Stimulated activated CD4-positive, alpha-beta T cell treated with anti-CD3 and anti-CD28 coated beads, TNF-alpha, amount 100 ng/mL, for 48 hours (primary cell): Measurements from ENCODE around the gene IFIT5.
"Not testable (repeated sequence)": the region's sequence is repeated elsewhere in the genome, so short reads cannot be mapped to it uniquely, and the experiment has no call there.

ENCODE experiments used
- DNase-seq, 3 donors: peaks; one replicate each; pipeline ENCODE4 v3.0.0-alpha.2; 2020; ENCODE audit warnings: low read depth in 3 of 3

The IFIT5 gene

DNA sequence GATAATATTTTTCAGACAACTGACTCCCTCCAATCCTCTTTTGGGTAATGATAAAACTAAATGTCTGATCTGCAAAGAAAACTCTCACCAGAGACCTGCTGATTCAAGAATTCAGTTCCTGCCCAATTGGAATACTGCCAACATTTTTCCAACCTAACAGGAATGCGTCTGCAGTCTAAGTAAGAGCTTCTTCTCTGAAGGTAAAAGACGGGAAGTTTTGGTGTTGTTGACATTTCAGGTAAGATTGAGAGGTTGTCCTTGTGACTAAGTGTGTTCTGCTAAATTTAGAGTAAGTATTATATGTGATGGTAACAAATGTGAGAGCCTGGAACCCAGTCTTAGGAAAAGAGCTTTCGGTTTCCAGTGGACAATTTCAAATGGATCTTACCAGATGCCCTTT is 17.6 kb downstream of the IFIT5 start:
- no peak for DNase-seq

- no peak for DNase-seq
These were observed 24.2 kb downstream of the IFIT5 start for GRCh38 chr10:89438525-89438924.

GRCh38 chr10:89440226-89441009 is 26.1 kb downstream of the IFIT5 start:
- no peak for DNase-seq

DNA sequence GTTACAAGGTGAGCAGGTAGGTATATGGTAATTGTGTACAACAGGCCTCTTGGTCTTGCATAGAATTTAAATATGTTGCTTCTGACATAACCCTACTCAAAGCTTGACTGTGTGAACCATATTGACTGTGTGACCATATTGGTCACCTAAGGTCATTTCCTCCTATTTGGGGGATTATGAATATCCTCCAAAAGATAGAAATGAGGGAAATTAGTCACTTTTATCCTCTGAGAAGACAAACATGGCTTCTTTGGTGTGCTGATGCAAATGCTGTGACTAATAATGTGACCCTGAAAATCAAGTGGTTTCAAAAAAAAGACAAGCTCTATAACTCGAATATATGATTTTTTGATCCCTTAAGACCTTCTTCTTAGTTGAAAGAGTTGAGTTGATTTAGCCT is 27.9 kb downstream of the IFIT5 start:
- DNase-seq = no peak

GRCh38 chr10:89444819-89445218 is 30.5 kb downstream of the IFIT5 start:
- DNase-seq = not testable (repeated sequence)

- DNase-seq = no peak
These were observed 36.5 kb downstream of the IFIT5 start for GRCh38 chr10:89450901-89451300.

- no peak for DNase-seq
These were observed 37.8 kb downstream of the IFIT5 start for GRCh38 chr10:89452193-89452592.

DNA sequence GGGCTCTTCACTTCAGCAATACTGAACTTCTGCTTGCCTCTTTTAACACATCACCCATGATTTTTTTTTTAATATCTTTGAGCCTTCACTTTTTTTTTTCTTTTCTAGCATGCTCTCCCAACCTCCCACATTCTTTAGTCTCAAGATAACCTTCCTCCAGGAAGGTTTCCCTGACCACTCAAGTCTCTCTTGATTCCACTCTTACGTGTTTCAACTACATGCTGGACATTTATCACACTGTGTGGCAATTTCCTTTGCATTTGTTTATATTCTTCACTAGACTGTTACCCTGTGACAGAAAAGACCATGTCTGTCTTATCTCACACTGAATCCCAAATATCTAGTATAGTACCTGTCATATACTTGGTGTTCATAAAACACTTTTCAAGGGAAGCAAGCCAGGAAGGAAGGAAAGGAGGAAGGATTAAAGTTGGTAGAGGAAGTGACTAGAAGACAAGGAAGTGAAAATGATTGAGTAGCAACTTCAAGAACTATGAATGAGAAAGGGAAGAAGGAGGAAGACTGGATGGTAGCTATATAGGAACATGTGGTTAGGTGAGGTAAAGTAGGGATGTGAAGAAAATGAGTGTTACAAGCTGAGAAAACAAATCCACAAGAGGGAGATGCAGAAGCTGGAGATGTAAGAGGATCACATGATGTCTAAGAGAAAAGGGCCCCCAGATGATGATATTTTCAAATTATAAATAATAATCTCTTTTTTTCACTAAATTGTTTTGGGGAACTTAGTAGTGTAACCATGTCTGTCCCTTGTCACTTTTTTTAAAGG is 40.4 kb downstream of the IFIT5 start:
- DNase-seq = no peak

- no peak for DNase-seq
These were observed 43.9 kb downstream of the IFIT5 start for GRCh38 chr10:89458291-89458690.

DNA sequence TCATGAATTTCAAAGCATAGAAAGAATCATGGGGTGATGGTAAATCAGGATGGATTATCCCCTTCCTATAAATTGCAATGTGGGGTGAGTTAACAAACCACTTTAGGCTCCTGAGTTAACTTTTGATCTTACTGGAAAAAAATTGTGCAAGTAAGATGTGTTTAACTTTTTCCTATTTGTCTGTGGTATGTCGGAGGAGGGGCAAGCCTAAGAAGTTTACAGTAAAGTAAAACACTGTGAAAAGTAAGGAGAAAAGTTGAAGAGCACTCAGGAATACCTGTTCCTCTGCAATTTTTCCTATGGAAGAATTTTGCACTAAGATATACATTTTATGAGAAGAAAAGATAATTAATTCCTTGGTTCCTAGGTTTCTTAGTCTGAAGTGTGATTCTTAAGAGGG is 44.4 kb downstream of the IFIT5 start:
- DNase-seq = no peak

GRCh38 chr10:89463846-89464537 is 49.6 kb downstream of the IFIT5 start:
- no peak for DNase-seq

DNA sequence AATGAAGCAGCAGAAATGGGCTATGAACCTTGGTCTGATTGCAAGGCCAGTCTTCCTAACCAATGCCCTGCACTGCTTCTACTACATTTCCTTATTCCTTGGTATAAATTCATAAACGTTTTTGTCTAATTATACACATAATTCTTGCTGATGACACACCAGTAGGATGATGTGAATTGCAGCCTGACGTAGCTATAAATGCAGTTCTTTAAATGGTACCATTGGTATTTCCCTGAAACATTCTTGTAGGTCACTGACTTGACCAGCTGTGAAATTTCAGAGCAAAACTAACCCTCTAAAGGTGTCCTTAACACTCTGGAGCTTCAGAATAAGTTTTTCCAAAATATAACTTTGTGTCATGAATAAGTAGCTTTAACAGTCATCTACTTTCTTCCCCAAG is 50.8 kb downstream of the IFIT5 start:
- DNase-seq = no peak

DNA sequence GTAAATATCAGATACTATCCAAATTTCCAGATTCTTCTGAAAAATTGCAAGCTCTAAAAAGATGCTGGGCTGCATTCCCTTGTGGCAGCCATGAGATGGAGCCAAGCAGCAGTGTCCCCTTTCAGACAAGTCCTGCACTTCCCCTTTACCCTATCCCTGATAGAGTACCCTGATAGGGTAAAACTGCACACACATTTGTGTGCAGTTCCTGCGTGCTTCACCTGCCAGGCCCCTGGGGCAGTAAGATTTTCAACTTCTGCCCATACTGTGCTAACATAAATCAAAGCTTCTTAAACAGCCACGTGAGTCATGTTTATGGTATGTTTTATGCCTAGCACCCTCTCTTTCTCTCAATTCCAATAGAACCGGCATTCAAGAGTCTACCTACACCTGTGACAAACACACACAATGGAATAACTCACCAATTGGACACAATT is 52.2 kb downstream of the IFIT5 start:
- DNase-seq = no peak

- no peak for DNase-seq
These were observed 54.0 kb downstream of the IFIT5 start for GRCh38 chr10:89468191-89468965.

DNA sequence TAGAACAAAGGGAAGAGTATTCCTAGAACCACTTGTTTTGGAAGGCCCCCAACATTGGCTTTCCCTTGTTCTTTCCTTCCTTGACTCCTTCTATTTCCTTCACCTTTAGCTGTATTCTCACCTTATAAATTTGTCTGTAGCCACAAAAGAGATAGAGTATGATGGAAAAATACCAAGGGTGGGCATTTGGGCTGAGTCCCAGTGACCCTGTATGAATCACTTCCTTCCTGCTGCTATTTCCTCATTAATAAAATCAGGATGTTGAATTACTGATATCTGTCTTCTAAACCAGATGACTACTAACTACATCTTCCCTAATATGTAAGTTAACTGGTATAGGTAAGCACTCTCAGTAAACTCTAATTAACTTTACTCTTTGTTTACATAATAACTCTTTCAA is 55.1 kb downstream of the IFIT5 start:
- DNase-seq = no peak
